GM18909 (cell line): ENCODE measurements around the gene MYO15A.
A peak's percentile ranks its signal among the peaks of the same experiment; 100 is the strongest.

Source experiments
- ATAC-seq: cut with Tn5 transposase; IDR thresholded peaks from one replicate; pipeline ENCODE4 v1.9.1; 2021; ENCODE audit warnings: mild to moderate bottlenecking; ENCODE audit not compliant: unreplicated experiment, poor library complexity

The MYO15A gene

GRCh38 chr17:18183334-18184142, 75.0 kb downstream of the MYO15A start, which contains the start of gene ALKBH5:
Gene ALKBH5 (plus strand): TSS chr17:18183828. CDS start chr17:18184244, 416 bp downstream.
- ATAC-seq, result peak; percentile 80

GRCh38 chr17:18184143-18185031, 75.8 kb downstream of the MYO15A start:
- ATAC-seq, result peak; percentile 7

DNA sequence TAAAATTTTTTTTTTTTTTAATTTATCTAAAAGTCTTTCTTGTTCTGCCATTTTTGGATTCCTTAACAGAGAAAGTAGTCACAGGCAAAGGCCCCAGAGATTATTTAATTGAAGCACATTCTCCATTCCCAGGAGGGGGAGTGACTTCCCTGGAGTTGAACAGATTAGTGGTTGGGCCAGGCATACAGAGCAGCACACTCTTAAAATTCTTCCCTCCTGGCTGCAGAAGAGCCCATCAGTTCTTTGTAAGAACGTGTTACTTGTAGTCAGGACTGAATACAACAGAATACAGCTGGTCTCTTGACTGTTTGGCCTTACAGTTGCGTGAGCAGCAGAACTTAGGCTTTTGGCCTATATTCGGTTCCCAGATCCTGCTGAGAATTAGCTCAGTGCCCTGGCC, 76.8 kb downstream of the MYO15A start:
- ATAC-seq, result no peak

DNA sequence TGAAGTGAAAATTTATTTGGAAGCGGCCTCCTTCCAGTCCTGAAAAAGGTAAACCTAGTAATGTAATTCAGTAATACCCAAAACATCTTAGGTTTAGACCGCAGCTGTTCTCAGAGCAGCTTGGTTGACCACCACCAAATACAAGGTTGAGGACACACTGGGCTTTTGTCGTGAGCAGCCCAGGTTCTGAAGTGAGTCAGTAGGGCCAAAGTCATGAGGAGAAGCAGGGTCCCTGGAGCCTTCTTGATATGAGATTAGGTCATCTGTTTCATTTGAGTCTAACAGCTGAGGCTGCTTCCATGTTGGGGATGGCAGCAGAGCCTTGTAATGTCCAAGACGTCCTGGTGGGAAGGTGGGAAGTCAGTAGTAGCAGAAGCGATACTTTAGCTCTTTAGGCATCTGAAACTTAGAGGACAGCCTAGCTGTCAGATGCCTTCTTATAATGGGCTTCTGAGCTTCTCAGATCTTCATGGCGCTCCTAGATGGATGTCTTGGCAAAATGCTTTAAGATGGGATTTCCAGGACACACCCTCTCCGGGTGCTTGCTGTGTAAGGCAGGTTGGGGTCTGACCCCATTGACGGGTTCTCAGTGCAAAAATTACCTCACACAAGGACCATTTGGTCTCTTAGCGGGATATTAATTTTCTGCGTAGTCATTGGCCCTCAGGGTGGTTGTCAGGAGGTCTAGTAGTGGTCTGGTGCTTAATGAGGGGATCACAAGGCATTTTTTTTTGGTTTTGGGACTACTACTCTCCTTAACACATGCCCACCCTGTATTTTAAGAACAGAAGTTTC, 77.5 kb downstream of the MYO15A start:
- no peak for ATAC-seq

DNA sequence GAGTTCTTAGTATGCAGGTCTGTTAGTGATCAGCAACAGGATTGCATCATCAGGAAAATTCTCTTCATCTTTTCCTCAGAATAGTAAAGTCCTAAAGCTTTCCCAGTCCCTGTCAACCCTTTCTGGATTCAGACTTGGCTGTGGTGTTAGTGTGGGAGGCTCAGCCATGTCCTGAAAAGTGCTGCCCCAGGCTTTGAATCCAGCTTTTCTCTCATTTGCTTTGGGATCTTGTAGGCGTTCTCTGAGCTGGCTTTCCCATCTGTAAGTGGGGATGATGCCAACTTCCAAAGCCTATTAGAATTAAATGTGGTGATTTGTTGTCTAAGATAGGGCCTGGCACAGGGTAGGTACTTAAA, 78.0 kb downstream of the MYO15A start:
- ATAC-seq, result no peak

GRCh38 chr17:18187226-18187625, 78.7 kb downstream of the MYO15A start:
- ATAC-seq, result no peak

GRCh38 chr17:18187821-18188761, 79.5 kb downstream of the MYO15A start:
- ATAC-seq, result no peak

DNA sequence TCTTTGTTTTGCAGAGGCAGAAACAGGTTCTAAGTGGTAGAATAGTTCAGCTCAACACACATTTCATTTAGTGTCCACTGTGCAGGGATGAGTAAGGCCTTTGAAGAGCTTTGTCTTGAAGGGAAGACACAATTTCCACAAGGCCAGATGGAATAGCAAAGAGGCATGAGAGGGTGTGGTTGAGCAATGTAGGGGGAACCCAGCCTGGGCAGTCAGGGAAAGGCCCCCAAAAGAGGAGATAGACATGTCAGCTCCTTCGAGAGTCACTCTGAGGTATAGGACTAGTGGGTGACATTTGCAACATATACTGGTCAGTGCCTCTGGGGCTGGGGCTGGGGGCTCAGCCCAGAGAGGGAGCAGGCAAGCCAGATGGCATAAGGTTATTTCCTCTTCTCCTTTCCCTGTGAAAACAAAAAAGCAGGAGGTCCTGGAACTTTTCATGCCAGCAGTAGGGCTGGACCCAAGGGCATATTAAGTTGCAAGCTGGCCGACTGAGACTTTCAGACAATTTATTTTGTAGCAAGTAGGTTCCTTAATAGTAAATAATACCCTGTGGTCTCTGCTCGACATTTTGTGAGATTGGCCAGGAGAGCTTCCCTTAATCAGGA, 82.2 kb downstream of the MYO15A start:
- no peak for ATAC-seq

DNA sequence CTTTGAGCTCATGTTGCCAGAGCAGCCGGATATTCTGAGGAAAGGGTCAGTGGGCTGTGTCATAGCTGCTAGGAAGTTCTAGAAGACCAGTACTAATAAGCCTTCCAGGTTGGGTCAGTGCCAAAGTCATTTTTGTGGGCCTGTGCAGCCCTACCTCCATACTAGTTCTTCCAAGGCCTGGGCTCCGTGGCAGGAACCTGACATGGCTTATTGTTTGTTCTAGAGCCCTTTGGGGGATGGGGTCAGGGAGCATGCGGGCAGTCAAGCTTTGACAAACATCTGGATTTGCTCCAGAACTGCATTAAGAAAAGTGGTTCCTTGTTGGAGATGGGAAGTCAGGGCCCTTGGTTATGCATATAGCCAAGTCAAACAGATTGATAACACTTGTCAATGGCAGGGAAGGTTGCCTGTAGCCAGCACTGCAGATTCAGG, 82.7 kb downstream of the MYO15A start:
- ATAC-seq, result no peak

GRCh38 chr17:18191967-18192366, 83.4 kb downstream of the MYO15A start:
- no peak for ATAC-seq

GRCh38 chr17:18194394-18194793, 85.8 kb downstream of the MYO15A start:
- no peak for ATAC-seq

- no peak for ATAC-seq
These were observed 86.2 kb downstream of the MYO15A start for GRCh38 chr17:18194804-18195203.

- ATAC-seq, result no peak
These were observed 86.7 kb downstream of the MYO15A start for GRCh38 chr17:18195246-18195645.

- no peak for ATAC-seq
These were observed 89.1 kb downstream of the MYO15A start for GRCh38 chr17:18197535-18198194.

DNA sequence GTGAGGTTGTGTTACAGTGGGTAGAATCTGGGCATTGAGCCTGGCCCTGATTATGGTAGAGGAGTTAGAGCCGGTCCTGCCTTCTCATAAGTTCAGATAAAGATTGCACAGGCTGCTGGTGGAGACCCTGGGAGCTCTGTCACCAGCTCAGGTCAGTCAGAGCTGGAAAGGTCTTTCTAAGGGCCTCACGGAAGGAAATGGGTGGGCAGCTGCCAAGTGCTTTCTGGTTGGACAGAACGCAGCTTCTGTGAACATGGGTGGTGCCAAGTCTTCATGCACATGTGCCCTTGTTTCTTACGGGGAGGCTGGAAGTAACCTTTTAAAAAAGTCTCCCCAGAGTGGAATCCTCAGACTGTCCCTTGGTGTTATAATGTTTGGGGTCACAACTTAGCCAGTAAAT, 90.0 kb downstream of the MYO15A start:
- no peak for ATAC-seq

- ATAC-seq, result no peak
These were observed 92.6 kb downstream of the MYO15A start for GRCh38 chr17:18201108-18201507.

- no peak for ATAC-seq
These were observed 94.8 kb downstream of the MYO15A start for GRCh38 chr17:18203308-18203707.

DNA sequence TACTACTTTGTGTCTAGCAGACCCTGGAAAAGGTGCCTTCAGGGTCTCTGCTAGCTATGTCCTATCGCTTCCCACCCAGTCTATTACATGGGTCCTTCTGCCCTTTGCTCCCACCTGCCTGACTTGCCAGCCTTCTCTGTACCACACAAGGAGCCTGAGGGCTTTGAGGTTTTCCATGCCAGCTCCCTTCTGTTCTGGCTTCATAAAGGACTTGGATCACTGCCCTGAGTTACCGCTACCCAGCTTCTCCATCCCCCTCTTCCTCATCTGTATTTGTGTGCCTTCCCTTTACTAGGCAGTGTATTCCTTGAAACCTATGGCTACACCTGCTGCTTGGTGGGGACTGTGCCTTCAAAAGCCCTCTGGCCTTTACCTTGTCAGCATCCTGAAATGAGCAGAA, 97.3 kb downstream of the MYO15A start:
- no peak for ATAC-seq

- ATAC-seq, result no peak
These were observed 98.4 kb downstream of the MYO15A start for GRCh38 chr17:18206962-18207361.
